ENCODE results near the gene FRMPD4. TPM values are rescaled to one million over a fixed set of nuclear protein-coding genes. Genes with fewer than 3 reads are reported as not detected.

The FRMPD4 gene
- total RNA-seq, 1 donor from 2014 or later: 2.8 TPM

GRCh38 chrX:12401252-12401651 is 263.0 kb downstream of the FRMPD4 start:
- no peak overlapping the region for H3K4me3 ChIP-seq
- peak overlapping the region; percentile 30 for H3K27ac ChIP-seq (replicated peaks)
- no peaks in the 10 kb centered on the region for H3K36me3 ChIP-seq
- H3K9me3 ChIP-seq (replicated peaks): no peaks in the 10 kb centered on the region
- no peak for DNase-seq
- no peak for TF ChIP-seq CTCF (IDR thresholded peaks at IDR 0.05; ENCODE audit: borderline replicate concordance)
- H3K4me1 ChIP-seq: no peaks in the 10 kb centered on the region
- intact Hi-C loops (cut with micrococcal nuclease): no loop called here
- no peaks in the 10 kb centered on the region for H3K27me3 ChIP-seq (ENCODE audit: low read depth)

GRCh38 chrX:12403474-12404082 is 265.3 kb downstream of the FRMPD4 start:
- no peak for TF ChIP-seq CTCF (IDR thresholded peaks at IDR 0.05; ENCODE audit: borderline replicate concordance)
- Histone ChIP-seq H3K27ac (replicated peaks) (no peak overlapping the region), H3K4me3 (no peak overlapping the region), H3K27me3 (ENCODE audit: low read depth) (no peaks in the 10 kb centered on the region), H3K9me3 (replicated peaks) (no peaks in the 10 kb centered on the region), H3K4me1 (no peaks in the 10 kb centered on the region), H3K36me3 (no peaks in the 10 kb centered on the region)
- no peak for DNase-seq
- intact Hi-C loops (cut with micrococcal nuclease): no loop called here

GRCh38 chrX:12405306-12405705 is 267.0 kb downstream of the FRMPD4 start:
- Histone ChIP-seq H3K4me1 (no peaks in the 10 kb centered on the region), H3K27ac (replicated peaks) (no peak overlapping the region), H3K36me3 (no peaks in the 10 kb centered on the region), H3K9me3 (replicated peaks) (no peaks in the 10 kb centered on the region), H3K27me3 (ENCODE audit: low read depth) (no peaks in the 10 kb centered on the region), H3K4me3 (no peak overlapping the region)
- intact Hi-C loops (cut with micrococcal nuclease): no loop called here
- DNase-seq: no peak
- no peak for TF ChIP-seq CTCF (IDR thresholded peaks at IDR 0.05; ENCODE audit: borderline replicate concordance)

DNA sequence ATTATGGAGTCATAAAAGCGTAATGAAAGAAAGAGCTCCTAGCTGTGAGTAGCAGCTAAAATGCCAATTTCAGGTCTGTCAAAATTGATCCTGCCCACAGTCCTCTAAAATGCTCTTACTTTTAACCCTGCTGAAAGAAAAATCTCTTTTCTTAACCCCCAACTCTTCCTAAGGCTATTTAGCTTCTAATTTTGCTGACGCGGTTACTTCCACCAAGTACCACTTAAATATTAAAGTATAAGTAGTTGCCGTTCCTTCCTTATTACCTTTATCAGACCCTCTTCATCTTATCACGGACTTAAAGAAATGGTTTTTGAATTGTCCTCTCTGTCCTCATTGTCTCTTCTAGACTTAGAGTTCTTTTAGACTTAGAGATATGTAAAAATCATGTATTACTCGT is 272.2 kb downstream of the FRMPD4 start:
- Histone ChIP-seq H3K4me1 (no peaks in the 10 kb centered on the region), H3K27me3 (ENCODE audit: low read depth) (no peaks in the 10 kb centered on the region), H3K4me3 (no peak overlapping the region), H3K36me3 (no peaks in the 10 kb centered on the region), H3K27ac (replicated peaks) (no peak overlapping the region), H3K9me3 (replicated peaks) (no peaks in the 10 kb centered on the region)
- TF ChIP-seq CTCF (IDR thresholded peaks at IDR 0.05; ENCODE audit: borderline replicate concordance): no peak
- intact Hi-C loops (cut with micrococcal nuclease): no loop called here
- no peak for DNase-seq

DNA sequence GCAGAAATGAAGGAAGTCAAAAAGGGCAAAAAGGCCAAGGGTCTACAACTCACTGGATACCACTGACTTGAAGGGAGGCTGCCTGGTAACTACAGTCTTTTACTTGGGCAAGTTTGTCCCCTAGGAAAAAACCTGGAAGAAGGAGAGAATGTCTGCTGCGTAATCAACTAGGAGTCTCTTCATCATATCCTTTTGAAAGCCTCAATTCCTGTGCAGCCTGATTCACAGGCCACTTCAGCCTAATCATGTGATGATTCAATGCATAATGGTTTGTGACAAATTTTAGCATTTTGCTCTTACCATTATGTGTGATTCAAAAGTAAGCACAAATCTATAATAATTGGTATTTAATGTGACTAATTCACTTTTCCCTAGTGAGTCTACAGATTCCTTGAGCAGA is 273.6 kb downstream of the FRMPD4 start:
- H3K27ac ChIP-seq (replicated peaks): no peak overlapping the region
- intact Hi-C loops (cut with micrococcal nuclease): no loop called here

More for the DNA sequence above, 273.6 kb downstream of the FRMPD4 start:
- H3K36me3 ChIP-seq: no peaks in the 10 kb centered on the region
- no peaks in the 10 kb centered on the region for H3K27me3 ChIP-seq (ENCODE audit: low read depth)
- no peak overlapping the region for H3K4me3 ChIP-seq
- no peaks in the 10 kb centered on the region for H3K9me3 ChIP-seq (replicated peaks)
- TF ChIP-seq CTCF (IDR thresholded peaks at IDR 0.05; ENCODE audit: borderline replicate concordance): no peak
- no peak for DNase-seq
- H3K4me1 ChIP-seq: no peaks in the 10 kb centered on the region
